ENCODE results near the gene GIMAP8. TPM values are rescaled to one million over a fixed set of nuclear protein-coding genes. Genes with fewer than 3 reads are reported as not detected.

The GIMAP8 gene
- total RNA-seq, 2 donors from 2014 or later: 6.6 to 9.6 TPM

DNA sequence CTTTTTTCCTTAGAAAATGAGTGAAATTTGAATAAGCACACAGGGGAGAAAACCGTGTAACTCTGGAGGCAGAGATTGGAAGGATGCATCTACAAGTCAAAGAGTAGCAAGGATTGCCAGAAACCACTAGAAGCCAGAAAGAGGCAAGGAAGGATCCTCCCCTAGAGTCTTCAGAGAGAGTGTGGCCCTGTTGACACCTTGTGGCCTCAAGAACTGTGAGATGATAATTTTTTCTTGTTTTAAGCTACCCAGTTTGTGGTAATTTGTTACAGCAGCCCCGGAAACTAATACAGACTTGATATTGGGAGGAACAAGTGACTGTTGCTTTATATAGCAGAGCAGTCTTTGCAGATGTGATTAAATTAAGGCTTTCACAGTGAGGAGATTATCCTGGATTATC, 60.6 kb downstream of the GIMAP8 start:
- Histone ChIP-seq H3K36me3 (no peaks in the 10 kb centered on the region), H3K4me3 (no peak overlapping the region), H3K27me3 (no peaks in the 10 kb centered on the region), H3K27ac (no peak overlapping the region), H3K9me3 (peaks cover 0 to 4% of the 10 kb centered on the region in 2 donors), H3K4me1 (no peaks in the 10 kb centered on the region)
- no peak for DNase-seq (ENCODE audit: low spot score)
- TF ChIP-seq, protein P1, sequence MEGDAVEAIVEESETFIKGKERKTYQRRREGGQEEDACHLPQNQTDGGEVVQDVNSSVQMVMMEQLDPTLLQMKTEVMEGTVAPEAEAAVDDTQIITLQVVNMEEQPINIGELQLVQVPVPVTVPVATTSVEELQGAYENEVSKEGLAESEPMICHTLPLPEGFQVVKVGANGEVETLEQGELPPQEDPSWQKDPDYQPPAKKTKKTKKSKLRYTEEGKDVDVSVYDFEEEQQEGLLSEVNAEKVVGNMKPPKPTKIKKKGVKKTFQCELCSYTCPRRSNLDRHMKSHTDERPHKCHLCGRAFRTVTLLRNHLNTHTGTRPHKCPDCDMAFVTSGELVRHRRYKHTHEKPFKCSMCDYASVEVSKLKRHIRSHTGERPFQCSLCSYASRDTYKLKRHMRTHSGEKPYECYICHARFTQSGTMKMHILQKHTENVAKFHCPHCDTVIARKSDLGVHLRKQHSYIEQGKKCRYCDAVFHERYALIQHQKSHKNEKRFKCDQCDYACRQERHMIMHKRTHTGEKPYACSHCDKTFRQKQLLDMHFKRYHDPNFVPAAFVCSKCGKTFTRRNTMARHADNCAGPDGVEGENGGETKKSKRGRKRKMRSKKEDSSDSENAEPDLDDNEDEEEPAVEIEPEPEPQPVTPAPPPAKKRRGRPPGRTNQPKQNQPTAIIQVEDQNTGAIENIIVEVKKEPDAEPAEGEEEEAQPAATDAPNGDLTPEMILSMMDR (IDR thresholded peaks at IDR 0.05): no peak

DNA sequence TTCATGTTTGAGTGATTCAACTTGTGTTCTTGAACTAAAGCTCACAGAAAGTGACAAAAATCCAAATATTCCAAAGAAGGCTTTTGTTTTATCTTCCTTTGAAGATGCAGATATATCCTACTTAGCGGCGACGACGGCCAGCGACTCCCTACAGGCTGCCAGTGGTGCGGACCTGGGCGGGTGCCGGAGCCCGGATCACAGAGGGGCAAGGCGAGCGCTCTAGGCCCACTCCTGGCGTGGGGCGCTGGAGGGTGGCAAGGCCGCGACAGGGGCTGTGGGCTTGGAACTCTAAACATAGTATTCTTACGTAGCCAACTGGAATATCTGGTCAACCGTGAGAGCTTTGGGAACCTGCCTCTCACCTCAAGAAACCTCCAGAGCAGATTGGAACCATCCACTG, 63.3 kb downstream of the GIMAP8 start:
- DNase-seq (ENCODE audit: low spot score): no peak

DNA sequence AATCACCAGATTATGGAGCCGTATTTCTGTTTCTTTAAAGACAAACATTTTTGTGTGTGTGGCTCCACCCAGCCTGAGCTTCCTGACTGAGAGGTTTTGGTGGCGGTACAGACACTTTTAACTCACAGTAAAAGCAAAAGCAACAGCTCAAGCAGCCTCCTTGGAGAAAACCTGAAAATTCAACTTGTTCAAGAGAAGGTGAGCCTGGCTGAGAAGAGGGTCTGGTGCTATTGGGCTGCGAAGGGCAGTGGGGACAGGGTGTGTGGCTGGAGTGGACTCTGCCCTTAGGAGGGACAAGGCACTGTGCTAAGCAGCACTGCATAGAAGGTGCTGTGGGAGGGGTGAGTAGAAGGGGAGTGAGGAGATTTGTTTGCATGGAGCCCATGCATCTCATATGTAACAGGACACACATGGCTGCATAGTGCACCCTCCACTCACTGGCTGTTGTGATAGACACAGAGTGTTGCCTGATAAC, 64.4 kb downstream of the GIMAP8 start, which contains the start of gene GIMAP7:
GIMAP7 (plus strand) TSS at position 125 of the 475 bp plus-strand sequence. CDS start 5,103 bp downstream, outside the sequence.
- Histone ChIP-seq H3K36me3 (no peaks in the 10 kb centered on the region), H3K27ac (peak within 1 kb of the TSS; percentile 62 to 78), H3K4me1 (no peaks in the 10 kb centered on the region), H3K27me3 (no peaks in the 10 kb centered on the region), H3K4me3 (peak within 1 kb of the TSS; percentile 39 to 46), H3K9me3 (peaks cover 0 to 4% of the 10 kb centered on the region in 2 donors)
- no peak for DNase-seq (ENCODE audit: low spot score)
- TF ChIP-seq, protein P1 (IDR thresholded peaks at IDR 0.05): no peak

More for the DNA sequence above, 63.3 kb downstream of the GIMAP8 start:
- H3K4me3 ChIP-seq: peak overlapping the region in 1 of 2 donors; percentile 46
- no peaks in the 10 kb centered on the region for H3K36me3 ChIP-seq
- H3K9me3 ChIP-seq: peaks cover 0 to 4% of the 10 kb centered on the region in 2 donors
- H3K27ac ChIP-seq: peak overlapping the region; percentile 62 to 78
- no peaks in the 10 kb centered on the region for H3K27me3 ChIP-seq
- no peaks in the 10 kb centered on the region for H3K4me1 ChIP-seq
- TF ChIP-seq, protein P1 (IDR thresholded peaks at IDR 0.05): no peak

DNA sequence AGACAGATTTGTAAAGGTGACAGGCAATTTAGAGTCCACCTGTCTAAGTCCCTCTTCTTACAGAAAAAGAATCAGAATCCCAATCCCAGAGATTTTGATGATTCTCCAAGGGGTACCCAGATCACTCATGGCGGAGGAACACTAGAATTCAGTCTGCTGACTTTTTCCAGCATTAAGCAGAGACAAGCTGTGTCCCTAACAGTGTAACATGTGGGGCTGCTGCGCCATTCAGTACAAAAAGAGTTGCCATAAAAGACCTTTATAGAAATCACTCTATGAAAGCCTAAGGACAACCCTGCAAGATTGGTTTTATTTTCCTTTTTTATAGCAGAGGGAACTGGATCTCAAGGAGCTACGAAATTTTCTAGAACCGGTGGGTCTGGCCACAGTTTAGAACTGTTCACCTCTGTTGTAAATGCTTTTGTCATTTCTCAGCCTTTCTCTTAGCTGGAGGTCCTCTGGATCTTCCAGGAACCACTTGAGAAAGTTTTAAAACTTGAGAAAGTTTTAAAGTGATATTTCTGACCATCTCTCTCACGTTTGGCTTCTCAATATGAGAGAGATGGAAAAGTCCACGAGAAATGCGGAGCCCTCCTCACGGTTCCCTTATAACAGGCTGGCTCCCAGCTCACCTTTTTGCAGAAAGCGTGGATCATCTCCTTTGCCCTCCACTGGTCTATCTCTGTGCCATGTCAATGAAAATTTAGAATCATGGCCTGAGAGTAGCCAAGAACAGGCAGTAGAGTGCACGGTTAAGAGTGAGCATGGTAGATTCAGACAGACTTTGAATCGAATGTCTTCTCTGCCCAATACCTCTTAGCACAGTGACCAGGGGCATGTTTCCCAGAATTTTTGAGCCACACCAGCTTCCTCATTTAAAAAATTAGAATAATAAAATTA, 65.1 kb downstream of the GIMAP8 start:
- H3K27ac ChIP-seq: peak overlapping the region; percentile 62 to 78
- H3K9me3 ChIP-seq: peaks cover 0 to 4% of the 10 kb centered on the region in 2 donors
- H3K27me3 ChIP-seq: no peaks in the 10 kb centered on the region
- H3K36me3 ChIP-seq: no peaks in the 10 kb centered on the region
- DNase-seq (ENCODE audit: low spot score): no peak
- no peaks in the 10 kb centered on the region for H3K4me1 ChIP-seq
- TF ChIP-seq, protein P1 (IDR thresholded peaks at IDR 0.05): no peak
- peak overlapping the region; percentile 39 to 46 for H3K4me3 ChIP-seq

DNA sequence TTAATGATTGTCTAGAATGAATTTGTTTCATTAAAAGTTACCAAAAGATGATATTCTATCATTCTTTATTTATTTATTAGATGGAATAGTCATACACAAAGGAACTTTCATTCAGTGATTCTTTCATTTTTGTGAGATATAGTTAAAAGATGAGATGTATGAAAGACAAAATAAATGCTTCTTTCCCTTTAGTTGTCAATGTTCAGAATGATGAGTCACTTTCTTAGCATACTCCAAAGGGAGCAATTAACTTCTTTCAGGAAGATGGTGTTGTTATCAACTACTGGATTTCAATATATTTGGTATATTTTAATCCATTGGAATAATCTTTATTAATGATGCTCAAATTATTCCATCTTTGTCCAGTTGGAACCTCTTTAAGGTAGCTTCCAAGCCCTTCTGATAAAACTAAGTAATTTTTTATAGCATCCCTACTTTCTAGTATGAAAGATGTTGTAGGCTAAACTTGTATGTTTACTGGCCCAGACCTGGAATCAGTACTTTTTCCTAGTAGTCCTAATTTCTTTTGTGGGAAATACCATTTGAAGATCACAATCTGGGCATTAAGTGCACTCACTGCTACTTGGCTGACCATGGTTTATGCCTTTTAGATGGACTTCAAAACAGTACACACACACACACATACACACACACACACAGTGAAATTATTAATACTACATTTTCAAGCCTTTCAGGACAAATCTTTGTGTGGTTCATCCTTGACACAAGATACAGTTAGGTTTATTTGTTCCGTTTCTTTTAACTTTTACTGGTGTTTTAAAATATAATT, 66.7 kb downstream of the GIMAP8 start:
- no peak for DNase-seq (ENCODE audit: low spot score)
- no peaks in the 10 kb centered on the region for H3K9me3 ChIP-seq
- peak overlapping the region; percentile 62 to 78 for H3K27ac ChIP-seq
- H3K27me3 ChIP-seq: no peaks in the 10 kb centered on the region
- H3K36me3 ChIP-seq: no peaks in the 10 kb centered on the region
- TF ChIP-seq, protein P1 (IDR thresholded peaks at IDR 0.05): no peak
- no peaks in the 10 kb centered on the region for H3K4me1 ChIP-seq
- peak overlapping the region; percentile 39 to 46 for H3K4me3 ChIP-seq

All from right atrium auricular region (tissue), 2 donors.